Measurements from ENCODE around the gene GGT6. TPM values are rescaled to one million over a fixed set of nuclear protein-coding genes. Genes with fewer than 3 reads are reported as not detected.

The GGT6 gene
- total RNA-seq, 1 donor from 2014 or later: 9.6 TPM

DNA sequence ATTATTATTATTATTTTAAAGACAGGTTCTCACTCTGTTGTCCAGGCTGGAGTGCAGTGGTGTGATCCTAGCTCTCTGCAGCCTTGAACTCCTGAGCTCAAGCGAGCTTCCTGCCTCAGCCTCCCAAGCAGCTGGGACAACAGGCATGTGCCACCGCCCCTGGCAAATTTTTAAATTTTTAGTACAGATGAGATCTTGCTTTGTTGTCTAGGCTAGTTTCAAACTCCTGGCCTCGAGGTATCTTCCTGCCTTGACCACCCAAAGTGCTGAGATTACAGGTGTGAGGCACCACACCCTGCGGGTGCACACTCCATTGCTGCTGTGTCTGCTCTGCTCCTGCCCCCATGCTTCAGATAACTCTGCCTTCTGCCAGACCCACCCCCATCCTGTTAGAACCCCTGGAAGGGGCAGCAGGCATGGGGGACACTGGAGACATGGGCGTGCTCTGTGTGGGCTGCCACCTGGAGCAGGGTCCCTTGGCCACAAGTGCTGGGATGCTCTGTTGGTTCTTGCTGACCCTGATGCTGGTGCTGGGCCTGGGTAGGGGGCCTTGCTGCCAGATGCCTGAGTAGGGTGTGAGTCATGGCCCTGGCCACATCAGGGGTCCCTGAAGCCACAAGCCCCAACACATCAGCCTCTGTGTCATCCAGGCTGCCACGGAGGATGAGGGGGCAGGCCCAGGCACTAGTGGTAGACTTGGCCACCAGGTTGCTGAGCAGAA is 2.6 kb downstream of the GGT6 start:
- no peak overlapping the region for H3K27ac ChIP-seq
- no peaks in the 10 kb centered on the region for H3K27me3 ChIP-seq
- intact Hi-C loops (cut with DNase I): no loop called here
- H3K4me1 ChIP-seq: peaks cover 33% of the 10 kb centered on the region
- no peak overlapping the region for H3K4me3 ChIP-seq
- DNase-seq (ENCODE audit: extremely low spot score in 2 of 2): no peak
- peaks cover 0 to 4% of the 10 kb centered on the region in 2 donors for H3K36me3 ChIP-seq
- TF ChIP-seq, protein P1, sequence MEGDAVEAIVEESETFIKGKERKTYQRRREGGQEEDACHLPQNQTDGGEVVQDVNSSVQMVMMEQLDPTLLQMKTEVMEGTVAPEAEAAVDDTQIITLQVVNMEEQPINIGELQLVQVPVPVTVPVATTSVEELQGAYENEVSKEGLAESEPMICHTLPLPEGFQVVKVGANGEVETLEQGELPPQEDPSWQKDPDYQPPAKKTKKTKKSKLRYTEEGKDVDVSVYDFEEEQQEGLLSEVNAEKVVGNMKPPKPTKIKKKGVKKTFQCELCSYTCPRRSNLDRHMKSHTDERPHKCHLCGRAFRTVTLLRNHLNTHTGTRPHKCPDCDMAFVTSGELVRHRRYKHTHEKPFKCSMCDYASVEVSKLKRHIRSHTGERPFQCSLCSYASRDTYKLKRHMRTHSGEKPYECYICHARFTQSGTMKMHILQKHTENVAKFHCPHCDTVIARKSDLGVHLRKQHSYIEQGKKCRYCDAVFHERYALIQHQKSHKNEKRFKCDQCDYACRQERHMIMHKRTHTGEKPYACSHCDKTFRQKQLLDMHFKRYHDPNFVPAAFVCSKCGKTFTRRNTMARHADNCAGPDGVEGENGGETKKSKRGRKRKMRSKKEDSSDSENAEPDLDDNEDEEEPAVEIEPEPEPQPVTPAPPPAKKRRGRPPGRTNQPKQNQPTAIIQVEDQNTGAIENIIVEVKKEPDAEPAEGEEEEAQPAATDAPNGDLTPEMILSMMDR (IDR thresholded peaks at IDR 0.05): no peak
- no peak for TF ChIP-seq POLR2A (IDR thresholded peaks at IDR 0.05)
- no peak for TF ChIP-seq POLR2AphosphoS5 (IDR thresholded peaks at IDR 0.05; ENCODE audit: insufficient read depth in 1 of 2, low read depth in 1 of 2)
- H3K9me3 ChIP-seq: no peaks in the 10 kb centered on the region

DNA sequence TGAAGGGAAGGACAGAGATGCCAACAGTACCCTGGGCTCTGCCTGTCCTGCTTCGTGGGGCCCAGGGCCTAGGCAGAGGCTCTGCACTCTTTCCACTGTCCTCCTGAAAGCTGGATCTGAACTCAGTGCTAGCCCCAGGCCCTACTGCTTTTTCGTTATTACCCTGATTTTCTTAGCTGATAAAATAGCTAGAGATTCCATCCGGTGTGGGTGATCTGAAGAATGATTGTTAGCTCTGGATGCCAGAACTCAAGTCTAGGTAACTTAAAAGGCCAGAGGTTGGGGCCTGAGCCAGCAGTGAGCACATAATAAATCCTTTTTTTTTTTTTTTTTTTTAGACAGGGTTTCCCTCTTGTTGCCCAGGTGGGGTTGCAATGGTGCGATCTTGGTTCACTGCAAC is 3.4 kb downstream of the GGT6 start:
- no peak overlapping the region for H3K27ac ChIP-seq
- intact Hi-C loops (cut with DNase I): no loop called here
- H3K4me1 ChIP-seq: peaks cover 27% of the 10 kb centered on the region

DNA sequence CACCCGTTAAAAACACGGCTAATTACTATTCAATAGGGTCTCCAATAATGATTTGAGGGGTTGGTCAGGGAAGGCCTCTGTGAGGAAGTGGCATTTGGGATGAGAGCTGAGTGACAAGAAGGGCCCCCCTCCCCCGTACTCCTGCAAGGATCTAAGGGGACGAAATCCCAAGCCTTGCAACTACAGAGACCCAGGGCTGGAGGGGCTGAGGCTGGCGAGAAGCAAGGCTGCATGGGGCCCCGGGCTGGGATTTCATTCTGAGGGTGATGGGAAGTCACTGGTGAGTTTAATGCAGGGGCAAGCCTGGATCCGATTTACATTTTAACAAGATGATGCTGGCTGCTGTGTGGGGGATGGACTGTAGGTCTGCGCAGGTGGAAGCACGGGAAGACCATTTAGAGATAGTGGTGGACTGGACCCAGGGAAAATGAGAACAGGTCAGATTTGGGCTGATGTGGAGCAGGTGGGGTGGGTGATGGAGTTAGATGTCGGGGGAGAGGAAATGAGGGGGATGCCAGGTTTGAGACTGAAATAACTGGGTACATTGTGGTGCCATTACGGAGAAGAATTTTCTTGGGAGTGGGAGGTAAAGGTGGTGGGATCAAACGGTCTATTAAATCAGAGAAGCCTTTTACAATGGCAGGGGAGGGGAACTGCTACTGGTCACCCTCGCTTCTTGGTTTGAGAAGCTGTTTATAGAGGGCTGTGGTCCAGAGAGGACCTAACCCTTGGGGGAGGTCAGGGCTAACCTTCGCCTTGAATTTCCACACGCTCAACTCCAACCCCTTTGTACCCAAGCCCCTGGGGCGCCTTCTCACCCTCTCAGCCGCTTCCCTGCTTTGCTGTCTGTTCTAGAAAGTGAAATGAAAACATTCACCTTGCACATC is 4.3 kb downstream of the GGT6 start:
- Histone ChIP-seq H3K4me3 (peak overlapping the region; percentile 98 to 99), H3K9me3 (no peaks in the 10 kb centered on the region), H3K36me3 (peaks cover 0 to 17% of the 10 kb centered on the region in 2 donors), H3K4me1 (peaks cover 27% of the 10 kb centered on the region), H3K27ac (peak overlapping the region; percentile 73), H3K27me3 (no peaks in the 10 kb centered on the region)
- DNase-seq (ENCODE audit: extremely low spot score in 2 of 2): no peak
- TF ChIP-seq, protein P1 (IDR thresholded peaks at IDR 0.05): no peak
- TF ChIP-seq POLR2A (IDR thresholded peaks at IDR 0.05) (no peak), POLR2AphosphoS5 (IDR thresholded peaks at IDR 0.05; ENCODE audit: insufficient read depth in 1 of 2, low read depth in 1 of 2) (no peak)
- intact Hi-C loops (cut with DNase I): no loop called here

More for the DNA sequence above, 3.4 kb downstream of the GGT6 start:
- Histone ChIP-seq H3K36me3 (peaks cover 0 to 8% of the 10 kb centered on the region in 2 donors), H3K9me3 (no peaks in the 10 kb centered on the region), H3K27me3 (no peaks in the 10 kb centered on the region), H3K4me3 (no peak overlapping the region)
- no peak for DNase-seq (ENCODE audit: extremely low spot score in 2 of 2)
- TF ChIP-seq POLR2AphosphoS5 (IDR thresholded peaks at IDR 0.05; ENCODE audit: insufficient read depth in 1 of 2, low read depth in 1 of 2) (no peak), POLR2A (IDR thresholded peaks at IDR 0.05) (no peak)
- TF ChIP-seq, protein P1 (IDR thresholded peaks at IDR 0.05): no peak

DNA sequence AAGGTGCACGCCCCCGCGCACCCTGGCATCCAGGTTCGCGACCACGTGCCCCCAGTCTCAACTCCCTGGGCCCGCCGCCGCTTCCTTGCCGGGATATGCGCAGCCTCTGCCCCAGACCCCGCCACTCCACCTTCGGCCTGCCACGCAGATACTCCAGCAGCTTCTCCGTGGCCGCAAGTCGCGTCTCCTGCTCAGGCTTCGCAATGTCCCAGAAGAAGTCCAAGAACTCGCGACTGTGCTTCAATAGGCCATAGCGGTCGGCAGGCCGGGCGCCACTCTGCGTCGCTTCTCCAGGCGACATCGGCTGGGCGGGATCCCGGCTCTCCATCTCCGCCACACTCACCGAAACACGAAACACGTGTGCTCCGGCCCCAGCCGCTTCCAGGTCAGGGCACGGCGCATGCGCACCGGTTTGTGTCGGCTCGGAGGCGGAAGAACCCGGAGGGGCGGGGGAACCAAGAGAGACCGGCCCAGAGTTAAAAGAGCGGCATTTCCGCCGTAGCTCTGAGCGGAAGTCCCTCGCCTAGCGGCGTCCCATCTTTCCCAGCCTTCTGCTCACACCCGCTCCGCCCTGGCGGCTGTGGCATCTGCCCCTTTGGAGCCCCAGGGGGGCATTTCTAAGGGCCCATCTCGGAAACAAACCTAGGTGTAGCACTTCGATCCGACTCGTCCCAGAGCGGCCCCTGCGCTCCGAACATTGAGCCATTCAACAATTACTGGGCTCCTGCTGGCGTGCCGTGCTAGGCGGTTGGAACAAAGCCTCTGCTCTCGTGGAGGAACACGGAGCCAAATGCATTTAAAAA is 5.2 kb downstream of the GGT6 start, which contains the start of gene MYBBP1A:
TSS of gene MYBBP1A (minus strand) at position 388 of the 803 bp plus-strand sequence. CDS start at position 328, 60 bp downstream.
- H3K27ac ChIP-seq: peak within 1 kb of the TSS; percentile 73
- H3K4me3 ChIP-seq: peak within 1 kb of the TSS; percentile 98 to 99
- intact Hi-C loops (cut with DNase I): no loop called here
- H3K9me3 ChIP-seq: no peaks in the 10 kb centered on the region
- H3K36me3 ChIP-seq: peaks cover 0 to 26% of the 10 kb centered on the region in 2 donors
- H3K4me1 ChIP-seq: peaks cover 27% of the 10 kb centered on the region
- H3K27me3 ChIP-seq: no peaks in the 10 kb centered on the region
- TF ChIP-seq, protein P1 (IDR thresholded peaks at IDR 0.05): peak in 2 of 3 experiments; percentile 17 to 56
- TF ChIP-seq POLR2A (IDR thresholded peaks at IDR 0.05) (peak in 1 of 2 donors; percentile 42), POLR2AphosphoS5 (IDR thresholded peaks at IDR 0.05; ENCODE audit: insufficient read depth in 1 of 2, low read depth in 1 of 2) (peak; percentile 84 to 98)
- no peak for DNase-seq (ENCODE audit: extremely low spot score in 2 of 2)
